ENCODE measurements around the gene FHIP1A. TPM values are rescaled to one million over a fixed set of nuclear protein-coding genes. Genes with fewer than 3 reads are reported as not detected.

The FHIP1A gene
- total and polyA plus RNA-seq, 2 of the 8 experiments (the other 6 are each of a cell fraction or from before 2014, with no cell fraction given): 17.9 to 75.2 TPM

DNA sequence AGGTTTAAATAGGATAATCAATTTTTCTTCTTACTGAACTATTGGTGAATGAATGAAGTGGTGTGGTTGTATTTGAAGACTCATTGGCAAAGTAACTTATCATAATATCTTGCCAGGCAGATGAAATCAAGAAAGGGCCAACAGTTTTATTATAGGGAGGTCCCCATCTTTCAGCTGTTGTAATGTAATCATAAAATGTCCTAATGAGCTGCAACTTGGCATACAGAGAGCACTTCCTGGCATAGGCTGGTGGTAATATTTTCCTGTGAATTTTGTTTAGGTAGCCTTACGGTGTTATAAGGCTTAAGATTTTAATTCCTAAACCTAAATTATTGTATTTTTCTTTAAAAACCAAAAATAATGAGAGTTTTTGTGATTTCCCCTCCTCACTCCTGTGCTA lies 17.5 kb downstream of the FHIP1A start:
- no peak for FAIRE-seq
- Histone ChIP-seq H3K56ac (replicated peaks; ENCODE audit: insufficient read length, low read depth, low read length) (no peak overlapping the region), H3K14ac (ENCODE audit: insufficient read length) (no peak overlapping the region), H3K23me2 (ENCODE audit: low read depth, low read length) (no peaks in the 10 kb centered on the region), H3K4me3 (ENCODE audit: extremely low read depth in 1 of 4, insufficient read depth in 2 of 4, low read depth in 3 of 4, low read length in 4 of 4) (no peak overlapping the region), H4K5ac (ENCODE audit: insufficient read length, low read depth, low read length) (no peak overlapping the region), H3K79me2 (ENCODE audit: control insufficient read depth in 1 of 2, insufficient read depth in 2 of 2, low read length in 2 of 2) (peaks cover 0 to 89% of the 10 kb centered on the region in 2 experiments; a peak in 2 of 4 replicates), H2BK5ac (ENCODE audit: low read depth, low read length) (no peak overlapping the region), H2AK5ac (ENCODE audit: low read depth, low read length) (no peak overlapping the region), H3K36me3 (ENCODE audit: control insufficient read depth in 2 of 4, insufficient read depth in 4 of 4, low read length in 3 of 4) (no peaks in the 10 kb centered on the region), H2BK12ac (ENCODE audit: low read depth, low read length) (no peak overlapping the region), H4K20me1 (replicated peaks in 1 of 2; ENCODE audit: control insufficient read depth in 1 of 2, insufficient read depth in 2 of 2, low read length in 2 of 2) (no peaks in the 10 kb centered on the region), H4K8ac (ENCODE audit: extremely low read depth, insufficient read depth, low read length) (no peak overlapping the region), H3K4me2 (ENCODE audit: insufficient read depth in 1 of 2, low read depth in 2 of 2, low read length in 2 of 2) (no peak overlapping the region), H3K79me1 (ENCODE audit: low read depth, low read length) (peaks cover 3% of the 10 kb centered on the region; the same call in 1 of the 2 replicates), H2AFZ (ENCODE audit: low read length) (no peak overlapping the region), H3K27ac (ENCODE audit: low read depth, low read length) (no peak overlapping the region), H4K91ac (replicated peaks; ENCODE audit: insufficient read length, low read length) (no peak overlapping the region), H3K18ac (ENCODE audit: extremely low read depth, low read length) (no peak overlapping the region), H3K4me1 (replicated peaks in 1 of 4; ENCODE audit: control insufficient read depth in 3 of 4, insufficient read depth in 4 of 4, low read length in 3 of 4) (peaks cover 2 to 12% (median 6%) of the 10 kb centered on the region in 4 experiments; a peak in 4 of 7 replicates), H3K23ac (ENCODE audit: insufficient read length) (no peak overlapping the region), H3K4ac (replicated peaks; ENCODE audit: insufficient read length, low read depth, low read length) (no peak overlapping the region), H2BK15ac (ENCODE audit: low read length) (no peak overlapping the region), H3K27me3 (replicated peaks in 1 of 4; ENCODE audit: control insufficient read depth in 3 of 4, extremely low read depth in 1 of 4, insufficient read depth in 3 of 4, low read length in 3 of 4) (no peaks in the 10 kb centered on the region), H2BK120ac (replicated peaks; ENCODE audit: low read depth, low read length) (no peak overlapping the region), H3K9ac (replicated peaks in 1 of 4; ENCODE audit: extremely low read depth in 1 of 4, low read depth in 3 of 4, low read length in 3 of 4) (no peak overlapping the region), H2BK20ac (ENCODE audit: low read length) (no peak overlapping the region), H3K9me3 (ENCODE audit: insufficient read depth in 2 of 2, low read depth in 1 of 2, low read length in 1 of 2) (no peaks in the 10 kb centered on the region; a peak in 1 of 4 replicates)
- ChIA-PET CTCF (ENCODE audit: partially characterized antibody) (interaction anchor here (1.1 kb wide), 1 partner anchor 149 kb away, joined by 6 read pairs; the partner anchor contains the start of gene PRSS48), POLR2A (ENCODE audit: partially characterized antibody) (interaction anchor here (1.6 kb wide), 1 partner anchor 18 kb away, joined by 4 read pairs; the partner anchor contains the start of gene FHIP1A)
- no peak for DNase-seq (ENCODE audit: low read depth in 1 of 2, low spot score in 2 of 2)
- WGBS, 2 experiments (ENCODE audit: extremely low coverage in 1 of 2, insufficient coverage in 1 of 2, insufficient read length in 1 of 2, insufficient replicate concordance in 2 of 2, low coverage in 1 of 2, low lambda C conversion rate in 2 of 2, missing lambda C conversion rate in 1 of 2): 100% methylated on average over 1 of the region's 1 CpG; no CpG with 5 or more reads in 1 of the 2 experiments
- TF ChIP-seq KDM1A (IDR thresholded peaks at IDR 0.05; ENCODE audit: borderline replicate concordance, low read length) (no peak), YY1 (IDR thresholded peaks at IDR 0.05; ENCODE audit: low read depth, low read length) (no peak), SRF (IDR thresholded peaks at IDR 0.05; ENCODE audit: low read depth, low read length) (no peak), ASH2L (IDR thresholded peaks at IDR 0.05; ENCODE audit: low read length) (no peak), CHD2 (IDR thresholded peaks at IDR 0.05; ENCODE audit: low read length) (no peak), TBP (IDR thresholded peaks at IDR 0.05; ENCODE audit: low read depth, low read length) (no peak), KDM4A (IDR thresholded peaks at IDR 0.05; ENCODE audit: low read depth, low read length, severe bottlenecking) (no peak), FOSL1 (IDR thresholded peaks at IDR 0.05; ENCODE audit: insufficient read depth, low read depth, low read length) (no peak), RBBP5 (IDR thresholded peaks at IDR 0.05; ENCODE audit: borderline replicate concordance, low read depth, low read length) (no peak), PHF8 (conservative IDR thresholded peaks at IDR 0.05; ENCODE audit: low read depth, low read length) (no peak), SIX5 (IDR thresholded peaks at IDR 0.05; ENCODE audit: low read depth, low read length) (no peak), BCL11A (IDR thresholded peaks at IDR 0.05; ENCODE audit: low read depth in 2 of 2, low read length in 2 of 2) (no peak), HDAC2 (IDR thresholded peaks at IDR 0.05; ENCODE audit: borderline replicate concordance in 1 of 2, low read depth in 2 of 2, low read length in 2 of 2) (no peak), ATF3 (IDR thresholded peaks at IDR 0.05; ENCODE audit: insufficient read depth, low read depth, low read length) (no peak)

All from H1 (cell line).